ACC112 (cell line): ENCODE measurements around the gene SLC25A4.
A peak's percentile ranks its signal among the peaks of the same experiment; 100 is the strongest.
"Not testable (repeated sequence)": the region's sequence is repeated elsewhere in the genome, so short reads cannot be mapped to it uniquely, and the experiment has no call there.

Experiments used
- H2AFZ ChIP-seq: fragments of 200-600 bp; sonication (generic); one replicate; pipeline ENCODE4 v1.6.0; 2017; ENCODE audit warnings: antibody characterized with exemption, low read length; ENCODE audit not compliant: unreplicated experiment
- H3K27ac ChIP-seq: fragments of 200-600 bp; sonication (generic); 2 replicates; pipeline ENCODE4 v1.5.1; 2014; ENCODE audit warnings: low read depth, mild to moderate bottlenecking, antibody characterized with exemption, low read length, moderate library complexity
- H3K27me3 ChIP-seq: fragments of 200-600 bp; sonication (generic); 2 replicates; pipeline ENCODE4 v1.6.1; 2014; ENCODE audit warnings: mild to moderate bottlenecking, antibody characterized with exemption, low read length, moderate library complexity, mixed read lengths; ENCODE audit not compliant: insufficient read depth
- H3K36me3 ChIP-seq: fragments of 200-600 bp; sonication (generic); 2 replicates; pipeline ENCODE4 v1.6.1; 2016; ENCODE audit warnings: mild to moderate bottlenecking, antibody characterized with exemption, low read length, moderate library complexity, mixed read lengths; ENCODE audit not compliant: insufficient read depth
- H3K4me1 ChIP-seq: fragments of 200-600 bp; sonication (generic); one replicate; pipeline ENCODE4 v1.6.1; 2016; ENCODE audit warnings: low read length, mixed read lengths; ENCODE audit not compliant: insufficient read depth, unreplicated experiment, control insufficient read depth
- H3K4me3 ChIP-seq: fragments of 200-600 bp; sonication (generic); 2 replicates; pipeline ENCODE4 v1.5.1; 2014; ENCODE audit warnings: mild to moderate bottlenecking, low read depth, low read length
- H3K79me2 ChIP-seq: fragments of 200-600 bp; sonication (generic); one replicate; pipeline ENCODE4 v1.6.0; 2016; ENCODE audit warnings: low read length; ENCODE audit not compliant: control insufficient read depth, unreplicated experiment, insufficient read depth

The SLC25A4 gene

GRCh38 chr4:185107574-185107973, 35.5 kb upstream of the SLC25A4 start:
- not testable (repeated sequence) for H3K27ac ChIP-seq, H3K27me3 ChIP-seq, H3K36me3 ChIP-seq, H3K4me3 ChIP-seq, H2AFZ ChIP-seq, H3K79me2 ChIP-seq
- peaks cover 11% of the 10 kb centered on the region for H3K4me1 ChIP-seq

GRCh38 chr4:185108185-185108584, 34.9 kb upstream of the SLC25A4 start:
- Histone ChIP-seq H3K4me3 (no peak overlapping the region), H3K79me2 (no peaks in the 10 kb centered on the region), H3K4me1 (peaks cover 17% of the 10 kb centered on the region), H2AFZ (no peak overlapping the region), H3K27ac (no peak overlapping the region), H3K36me3 (no peaks in the 10 kb centered on the region), H3K27me3 (no peaks in the 10 kb centered on the region)

- Histone ChIP-seq H3K79me2 (no peaks in the 10 kb centered on the region), H3K4me3 (no peak overlapping the region), H3K4me1 (peaks cover 18% of the 10 kb centered on the region), H3K27me3 (no peaks in the 10 kb centered on the region), H2AFZ (no peak overlapping the region), H3K36me3 (no peaks in the 10 kb centered on the region), H3K27ac (no peak overlapping the region)
Observed at GRCh38 chr4:185108669-185109068, 34.4 kb upstream of the SLC25A4 start.

- no peaks in the 10 kb centered on the region for H3K79me2 ChIP-seq
- peaks cover 18% of the 10 kb centered on the region for H3K4me1 ChIP-seq
- no peak overlapping the region for H2AFZ ChIP-seq
- H3K4me3 ChIP-seq = no peak overlapping the region
- no peaks in the 10 kb centered on the region for H3K36me3 ChIP-seq
- H3K27me3 ChIP-seq = no peaks in the 10 kb centered on the region
- H3K27ac ChIP-seq = no peak overlapping the region
Observed at GRCh38 chr4:185109736-185110135, 33.3 kb upstream of the SLC25A4 start.

GRCh38 chr4:185110375-185110823, 32.7 kb upstream of the SLC25A4 start:
- Histone ChIP-seq H3K27ac (no peak overlapping the region), H3K4me3 (no peak overlapping the region), H2AFZ (no peak overlapping the region)

GRCh38 chr4:185112104-185112503, 31.0 kb upstream of the SLC25A4 start:
- no peak overlapping the region for H3K4me3 ChIP-seq
- no peaks in the 10 kb centered on the region for H3K27me3 ChIP-seq
- H2AFZ ChIP-seq = no peak overlapping the region
- H3K36me3 ChIP-seq = no peaks in the 10 kb centered on the region
- H3K27ac ChIP-seq = peak overlapping the region; percentile 21
- no peaks in the 10 kb centered on the region for H3K79me2 ChIP-seq
- H3K4me1 ChIP-seq = peaks cover 20% of the 10 kb centered on the region

More at GRCh38 chr4:185110375-185110823, 32.7 kb upstream of the SLC25A4 start:
- no peaks in the 10 kb centered on the region for H3K79me2 ChIP-seq
- no peaks in the 10 kb centered on the region for H3K27me3 ChIP-seq
- peaks cover 18% of the 10 kb centered on the region for H3K4me1 ChIP-seq
- H3K36me3 ChIP-seq = no peaks in the 10 kb centered on the region

- H2AFZ ChIP-seq = no peak overlapping the region
- no peaks in the 10 kb centered on the region for H3K79me2 ChIP-seq
- no peaks in the 10 kb centered on the region for H3K36me3 ChIP-seq
- H3K27ac ChIP-seq = no peak overlapping the region
- no peaks in the 10 kb centered on the region for H3K27me3 ChIP-seq
- peaks cover 20% of the 10 kb centered on the region for H3K4me1 ChIP-seq
- H3K4me3 ChIP-seq = no peak overlapping the region
Observed at GRCh38 chr4:185113340-185113739, 29.7 kb upstream of the SLC25A4 start.

- Histone ChIP-seq H3K27me3 (no peaks in the 10 kb centered on the region), H3K79me2 (no peaks in the 10 kb centered on the region), H3K4me1 (peaks cover 28% of the 10 kb centered on the region), H2AFZ (peak overlapping the region; percentile 15), H3K36me3 (no peaks in the 10 kb centered on the region), H3K4me3 (no peak overlapping the region), H3K27ac (no peak overlapping the region)
Observed at GRCh38 chr4:185115827-185116232, 27.2 kb upstream of the SLC25A4 start.

GRCh38 chr4:185117300-185117934, 25.6 kb upstream of the SLC25A4 start:
- Histone ChIP-seq H3K27me3 (no peaks in the 10 kb centered on the region), H3K4me3 (no peak overlapping the region), H2AFZ (no peak overlapping the region), H3K79me2 (no peaks in the 10 kb centered on the region), H3K27ac (no peak overlapping the region), H3K36me3 (no peaks in the 10 kb centered on the region), H3K4me1 (peaks cover 19% of the 10 kb centered on the region)

GRCh38 chr4:185118876-185119275, 24.2 kb upstream of the SLC25A4 start:
- H3K27me3 ChIP-seq = no peaks in the 10 kb centered on the region; the same call in 1 of the 2 replicates
- no peaks in the 10 kb centered on the region for H3K36me3 ChIP-seq
- no peak overlapping the region for H3K27ac ChIP-seq
- H2AFZ ChIP-seq = no peak overlapping the region
- no peaks in the 10 kb centered on the region for H3K79me2 ChIP-seq
- no peak overlapping the region for H3K4me3 ChIP-seq
- peaks cover 11% of the 10 kb centered on the region for H3K4me1 ChIP-seq

- not testable (repeated sequence) for H3K27ac ChIP-seq, H3K79me2 ChIP-seq, H2AFZ ChIP-seq, H3K36me3 ChIP-seq, H3K27me3 ChIP-seq, H3K4me3 ChIP-seq
- H3K4me1 ChIP-seq = peaks cover 11% of the 10 kb centered on the region
Observed at GRCh38 chr4:185119467-185119866, 23.6 kb upstream of the SLC25A4 start.
